Activated CD8-positive, alpha-beta memory T cell treated with anti-CD3 and anti-CD28 coated beads for 24 hours (primary cell): Measurements from ENCODE around the gene ADAMTS3.
"Not testable (repeated sequence)": the region's sequence is repeated elsewhere in the genome, so short reads cannot be mapped to it uniquely, and the experiment has no call there.

Source experiments
- DNase-seq: peaks from one replicate; pipeline ENCODE4 v3.0.0-alpha.2; 2020

The ADAMTS3 gene

DNA sequence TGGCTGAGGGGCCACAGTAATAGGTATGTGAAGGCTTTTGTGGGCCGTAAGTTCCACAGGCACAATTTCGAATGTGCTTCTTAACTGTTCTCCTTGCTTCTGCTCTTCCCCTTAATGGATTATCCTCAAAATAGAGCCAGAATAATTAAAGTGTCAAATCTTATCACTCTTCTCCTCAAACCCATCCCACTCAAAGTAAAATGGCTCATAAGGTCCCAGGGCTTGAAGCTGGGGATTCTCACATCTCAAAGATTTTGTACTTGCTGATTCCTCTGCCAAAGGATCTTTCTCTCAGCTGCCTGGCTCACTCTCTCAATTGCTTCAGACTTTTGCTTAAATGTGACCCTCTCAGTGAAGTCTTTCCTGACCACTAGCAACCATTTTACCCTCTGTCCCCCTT lies 16.6 kb downstream of the ADAMTS3 start:
- no peak for DNase-seq

DNA sequence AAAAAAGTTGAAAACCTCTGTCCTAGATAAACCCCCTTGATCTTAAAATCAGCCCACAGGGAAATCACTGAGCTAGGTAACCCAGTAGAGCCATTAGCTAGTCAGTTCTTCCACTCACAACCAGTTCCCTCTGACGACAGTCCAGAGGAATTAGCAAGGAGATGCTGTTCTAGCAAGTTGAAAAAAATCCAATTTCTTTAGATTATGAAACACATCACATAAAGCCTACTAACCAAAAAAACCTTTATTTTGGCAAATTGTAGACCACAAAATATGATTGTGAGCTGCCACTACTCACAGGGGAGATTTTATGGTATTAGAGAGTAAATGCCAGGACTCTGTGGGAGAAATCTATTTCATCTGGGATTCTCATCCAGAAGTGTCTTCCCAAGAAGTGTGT lies 22.6 kb downstream of the ADAMTS3 start:
- DNase-seq = no peak

DNA sequence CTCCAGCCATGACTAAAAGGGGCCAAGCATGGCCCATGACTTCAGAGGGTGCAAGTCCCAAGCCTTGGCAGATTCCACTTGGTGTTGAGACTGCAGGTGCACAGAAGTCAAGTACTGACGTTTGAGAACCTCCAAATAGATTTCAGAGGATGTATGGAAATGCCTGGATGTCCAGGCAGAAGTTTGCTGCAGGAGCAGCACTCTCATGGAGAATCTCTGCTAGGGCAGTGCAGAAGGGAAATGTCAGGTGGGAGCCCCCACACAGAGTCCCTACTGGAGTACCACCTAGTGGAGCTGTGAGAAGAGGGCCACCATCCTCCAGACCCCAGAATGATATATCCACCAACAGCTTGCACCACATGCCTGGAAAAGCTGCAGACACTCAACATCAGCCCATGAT lies 28.3 kb downstream of the ADAMTS3 start:
- not testable (repeated sequence) for DNase-seq

DNA sequence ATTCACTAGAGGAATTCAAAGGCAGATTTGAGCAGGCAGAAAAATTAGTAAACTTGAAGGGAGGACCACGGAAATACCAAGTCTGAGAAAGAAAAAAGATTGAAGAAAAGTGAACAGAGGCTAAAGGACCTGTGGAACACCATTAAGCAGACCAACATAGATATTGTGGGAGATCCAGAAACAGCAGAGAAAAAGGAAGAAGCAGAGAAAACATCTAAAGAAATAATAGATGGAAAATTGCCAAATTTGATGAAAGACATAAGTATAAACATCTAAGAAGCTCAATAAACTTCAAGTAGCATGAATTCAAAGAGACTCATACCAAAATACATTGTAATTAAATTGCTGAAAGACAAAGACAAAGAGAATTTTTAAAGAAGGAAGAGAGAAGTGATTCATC lies 31.0 kb downstream of the ADAMTS3 start:
- DNase-seq = no peak

DNA sequence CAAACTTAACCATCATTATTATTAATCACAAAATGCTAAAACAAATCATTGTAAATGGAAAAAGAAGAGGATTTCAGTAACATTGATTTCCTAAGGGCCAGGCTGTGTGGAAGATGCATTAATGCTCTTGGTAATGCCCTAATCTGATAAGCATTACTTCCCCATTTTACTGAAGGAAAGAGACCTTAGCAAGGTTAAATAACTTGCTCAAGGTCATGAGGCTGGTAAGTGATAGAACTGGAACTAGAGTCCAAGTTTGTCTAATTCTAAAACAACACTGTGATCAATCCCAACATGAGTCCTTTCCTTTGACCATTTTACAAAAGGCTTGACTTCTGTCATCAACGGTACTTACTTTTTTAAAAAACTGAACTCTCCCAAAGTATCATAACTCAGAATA lies 32.6 kb downstream of the ADAMTS3 start:
- no peak for DNase-seq

DNA sequence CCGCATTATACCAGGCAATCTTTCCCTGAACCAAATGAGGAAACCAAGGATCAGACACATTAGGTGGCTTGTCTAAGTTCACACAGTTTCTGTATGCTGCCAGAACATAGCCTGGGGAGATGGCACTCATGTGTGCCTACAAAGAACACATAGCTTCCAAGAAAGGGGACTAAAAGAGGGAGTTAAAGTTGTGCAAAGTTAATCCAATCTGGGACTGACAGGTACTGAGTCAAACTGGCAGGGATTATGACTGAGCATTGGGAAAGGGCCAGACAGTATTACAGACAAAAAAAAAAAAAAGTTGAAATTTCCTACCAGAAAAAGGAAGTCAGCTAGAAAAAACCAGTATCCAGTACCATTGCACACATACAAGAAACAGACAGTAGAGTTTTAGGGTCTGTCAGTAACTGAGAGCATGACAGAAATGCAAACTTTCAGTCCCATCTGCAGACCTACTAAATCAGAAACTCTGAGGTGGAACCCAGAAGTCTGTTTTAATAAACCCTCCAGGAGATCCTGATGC lies 37.2 kb downstream of the ADAMTS3 start:
- no peak for DNase-seq

DNA sequence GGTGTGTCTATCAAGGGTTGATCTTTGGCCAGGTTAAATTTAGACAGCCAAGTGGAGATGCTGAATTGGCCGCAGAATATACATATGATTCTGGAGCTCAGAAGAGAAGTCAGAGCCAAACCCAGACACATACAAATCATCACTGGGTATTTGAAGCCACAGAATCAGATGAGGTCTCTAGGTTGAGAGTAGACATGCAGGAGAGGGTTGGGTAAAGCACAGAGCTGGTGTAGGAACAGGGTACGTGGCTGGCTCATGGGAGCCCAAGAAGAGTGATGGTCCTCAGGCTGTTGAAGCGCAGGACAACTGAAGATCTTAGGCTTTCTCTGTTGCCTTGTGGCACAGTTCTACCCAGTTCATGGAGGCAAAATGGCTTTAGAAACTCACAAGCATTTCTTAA lies 37.7 kb downstream of the ADAMTS3 start:
- DNase-seq = no peak

DNA sequence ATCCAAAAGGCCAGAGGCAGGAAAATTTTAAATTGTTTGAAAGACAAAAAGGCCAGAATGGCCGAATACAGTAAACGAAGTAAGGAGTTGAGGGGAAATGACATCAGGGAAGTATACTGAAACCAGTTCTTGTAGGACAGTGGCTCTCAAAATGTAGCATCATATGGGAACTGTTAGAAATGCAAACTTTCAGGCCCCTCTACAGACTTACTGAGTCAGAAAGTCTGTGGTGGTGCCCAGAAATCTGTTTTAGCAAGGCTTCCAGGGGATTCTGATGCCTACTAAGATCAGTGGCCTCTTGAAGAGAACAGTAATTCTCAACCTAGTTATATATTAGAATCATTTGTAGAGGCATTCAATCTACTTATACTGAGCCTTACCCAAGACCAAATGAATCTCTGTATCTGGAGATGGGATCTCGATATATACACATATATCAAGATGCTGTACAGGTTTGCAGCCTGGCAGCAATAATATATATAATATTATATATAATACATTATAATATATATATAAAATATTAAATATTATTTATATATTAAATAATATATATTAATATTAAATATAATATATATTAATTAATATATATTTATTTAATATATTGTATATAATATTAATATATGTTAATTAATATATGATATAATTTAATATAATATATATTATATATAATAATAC lies 39.7 kb downstream of the ADAMTS3 start:
- DNase-seq = no peak

DNA sequence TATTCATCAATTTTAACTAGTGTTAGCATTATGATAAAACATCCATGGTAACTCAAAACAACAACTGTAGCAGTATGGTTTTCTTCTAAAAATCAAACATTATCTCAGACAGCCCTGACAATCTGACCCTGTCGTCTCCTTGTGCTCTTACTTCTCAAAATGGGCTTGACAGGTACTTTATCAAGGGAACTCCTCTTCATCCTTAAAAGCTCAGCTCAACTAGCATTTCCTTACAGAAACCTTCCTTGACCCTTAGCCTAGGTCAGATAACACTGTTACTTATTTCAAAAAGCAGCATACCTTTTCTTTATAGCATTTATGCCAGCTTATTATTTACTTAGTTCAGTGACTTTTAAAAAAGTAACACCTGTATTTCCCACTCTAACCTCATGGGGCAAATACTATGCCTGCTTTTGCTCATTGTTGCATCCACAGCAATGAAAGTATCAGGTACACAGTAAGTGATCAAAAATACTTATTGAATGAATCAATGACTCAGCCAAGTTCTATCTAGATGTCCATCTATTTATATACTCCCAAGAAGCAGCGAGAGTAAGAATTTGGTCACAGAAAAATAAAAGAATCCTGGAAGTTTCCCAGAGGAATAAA lies 41.9 kb downstream of the ADAMTS3 start:
- DNase-seq = no peak

DNA sequence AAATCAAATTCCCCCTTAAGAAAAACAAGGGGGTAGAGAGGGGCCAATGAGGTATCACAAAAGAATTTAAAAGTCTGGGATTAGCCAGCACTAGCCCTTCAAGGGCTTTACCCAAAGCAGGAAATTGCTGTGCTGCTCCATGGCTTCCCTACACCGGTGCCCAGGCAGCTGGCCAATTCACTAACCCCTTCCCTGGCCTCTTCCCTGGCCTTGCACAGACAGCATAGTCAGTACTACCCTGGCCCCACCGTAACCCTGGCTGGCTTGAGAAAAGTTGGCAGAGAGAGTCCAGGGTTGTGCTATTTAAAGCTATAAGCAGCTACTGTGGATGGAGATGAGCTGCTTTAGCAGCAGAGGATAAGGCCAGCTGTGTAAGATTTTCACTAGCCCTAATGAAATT lies 43.1 kb downstream of the ADAMTS3 start:
- DNase-seq = no peak

DNA sequence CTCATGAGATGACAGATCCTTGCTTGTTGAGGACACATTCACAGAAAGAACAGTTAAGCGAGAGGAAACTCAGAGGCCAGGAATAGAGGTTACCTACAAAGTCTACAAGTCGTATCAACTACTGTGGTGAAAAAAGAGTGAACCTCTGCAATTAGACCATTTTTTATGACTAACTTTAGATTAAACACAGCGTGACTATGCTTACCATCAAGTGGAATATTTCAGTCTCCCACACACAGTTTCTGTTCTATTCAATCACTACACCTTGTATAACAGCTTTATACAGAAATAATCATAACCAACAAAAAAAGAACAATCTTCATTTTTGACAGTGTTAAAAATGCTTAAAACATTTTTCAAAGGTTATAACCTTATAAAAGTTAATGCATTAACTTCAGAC lies 46.6 kb downstream of the ADAMTS3 start:
- DNase-seq = no peak

DNA sequence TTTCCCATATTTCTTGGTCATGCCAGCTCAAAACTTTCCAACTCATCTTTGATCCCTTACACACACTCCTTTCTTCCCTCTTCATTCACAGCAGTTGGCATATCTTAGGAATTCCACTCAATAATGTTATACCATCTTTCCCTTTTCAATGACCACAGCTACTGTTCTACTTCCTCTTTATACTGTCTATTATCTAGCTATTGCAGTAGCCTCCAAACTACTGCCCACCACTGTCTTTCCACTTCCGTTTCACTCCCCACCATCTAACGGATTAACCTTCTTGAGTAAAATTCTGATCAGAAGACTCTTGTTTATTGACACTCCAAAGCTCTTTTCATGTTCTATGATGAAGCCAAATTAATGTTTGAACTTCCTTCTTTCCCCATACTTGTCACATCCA lies 55.8 kb downstream of the ADAMTS3 start:
- DNase-seq = no peak

DNA sequence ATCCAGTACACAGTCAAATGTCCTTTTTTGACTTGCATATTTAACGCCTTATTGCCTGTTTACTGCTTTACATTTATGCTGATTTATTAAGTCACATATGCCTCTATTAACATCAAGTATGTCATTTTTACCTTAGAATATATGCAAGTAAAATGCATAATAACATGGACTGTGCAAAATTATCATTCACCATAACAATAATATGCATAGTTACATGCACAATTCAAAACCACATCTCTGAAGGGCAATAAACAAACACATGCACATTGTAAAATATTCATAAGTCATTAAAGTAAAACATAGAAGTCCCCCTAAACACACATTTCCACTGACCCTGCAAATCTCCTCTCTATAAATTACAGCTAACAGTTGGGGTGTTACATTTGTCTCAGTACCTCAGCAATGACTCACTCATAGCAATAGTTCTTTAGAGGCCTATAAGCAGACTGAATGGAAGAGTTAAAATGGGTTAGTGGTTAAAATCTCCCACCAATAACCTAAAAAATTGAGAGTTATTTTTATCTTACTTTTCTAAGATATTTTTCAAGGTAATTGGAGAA lies 61.1 kb downstream of the ADAMTS3 start:
- no peak for DNase-seq

DNA sequence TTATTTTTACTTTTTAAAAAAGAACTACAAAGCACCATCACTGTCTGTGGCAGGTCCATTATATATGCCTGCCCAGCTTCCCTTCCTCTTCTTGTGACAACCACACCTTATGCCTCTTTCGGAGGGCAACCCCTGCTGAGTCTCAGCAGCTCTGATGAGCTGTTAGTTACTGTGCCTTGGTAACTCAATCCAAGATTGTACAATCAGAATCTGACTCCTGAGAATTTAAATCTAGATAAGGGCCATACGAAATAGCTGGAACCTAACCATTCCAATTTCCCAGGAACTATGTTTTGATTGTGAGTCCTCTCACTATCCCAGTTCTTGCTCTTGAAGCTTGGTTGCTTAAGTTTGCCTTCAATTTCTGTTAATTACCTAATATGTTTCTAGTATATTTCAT lies 61.9 kb downstream of the ADAMTS3 start:
- no peak for DNase-seq

DNA sequence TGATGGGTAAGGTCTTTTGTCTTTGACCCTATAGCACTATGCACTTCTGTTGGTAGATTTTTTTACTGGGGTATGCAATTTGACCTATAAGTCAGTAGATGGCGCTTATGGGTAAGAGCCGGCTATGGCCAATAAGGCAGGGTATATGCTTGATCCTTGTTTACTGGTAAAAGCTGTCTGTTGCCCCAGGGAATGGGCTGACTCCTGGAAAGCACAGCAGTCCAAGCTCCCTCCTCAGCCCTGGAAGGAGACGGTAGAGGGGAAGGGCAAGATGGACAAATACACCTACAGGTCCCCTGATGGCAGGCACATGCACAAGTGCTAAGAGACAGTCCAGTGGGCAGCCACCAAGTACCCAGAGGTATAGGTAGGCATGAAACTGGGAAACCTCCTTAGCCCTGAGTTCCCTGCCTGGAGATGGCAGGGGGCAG lies 63.7 kb downstream of the ADAMTS3 start:
- no peak for DNase-seq

DNA sequence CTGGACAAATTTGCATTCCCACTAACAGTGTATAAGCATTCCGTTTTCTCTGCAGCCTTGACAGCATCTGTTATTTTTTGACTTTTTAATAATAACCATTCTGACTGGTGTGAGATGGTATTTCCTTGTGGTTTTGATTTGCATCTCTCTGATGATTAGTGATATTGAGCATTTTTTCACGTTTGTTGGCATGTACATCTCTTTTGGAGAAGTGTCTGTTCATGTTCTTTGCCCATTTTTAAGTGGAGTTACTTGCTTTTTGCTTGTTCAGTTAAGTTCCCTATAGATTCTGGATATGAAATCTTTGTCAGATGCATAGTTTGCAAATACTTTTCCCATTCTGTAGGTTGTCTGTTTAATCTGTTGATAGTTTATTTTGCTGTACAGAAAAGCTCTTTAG lies 68.8 kb downstream of the ADAMTS3 start:
- DNase-seq = no peak

DNA sequence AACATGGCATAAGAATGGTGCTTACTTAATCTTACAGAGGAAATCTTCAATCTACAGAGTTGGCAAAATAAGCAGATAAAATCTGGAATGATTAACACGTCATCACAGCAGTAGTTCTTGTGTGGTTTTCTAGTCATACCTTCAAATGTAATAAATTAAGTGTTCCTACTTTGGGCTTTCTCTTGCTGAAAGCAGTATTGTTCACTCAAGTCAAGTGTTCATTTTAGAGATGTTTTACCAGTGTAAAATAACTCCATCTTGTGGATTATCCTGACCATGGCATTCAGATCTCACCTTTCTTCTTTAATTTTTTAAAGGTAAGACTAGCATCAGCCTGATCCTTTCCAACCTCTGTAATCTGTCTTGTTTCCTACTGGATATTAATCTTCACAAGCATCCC lies 72.9 kb downstream of the ADAMTS3 start:
- no peak for DNase-seq

DNA sequence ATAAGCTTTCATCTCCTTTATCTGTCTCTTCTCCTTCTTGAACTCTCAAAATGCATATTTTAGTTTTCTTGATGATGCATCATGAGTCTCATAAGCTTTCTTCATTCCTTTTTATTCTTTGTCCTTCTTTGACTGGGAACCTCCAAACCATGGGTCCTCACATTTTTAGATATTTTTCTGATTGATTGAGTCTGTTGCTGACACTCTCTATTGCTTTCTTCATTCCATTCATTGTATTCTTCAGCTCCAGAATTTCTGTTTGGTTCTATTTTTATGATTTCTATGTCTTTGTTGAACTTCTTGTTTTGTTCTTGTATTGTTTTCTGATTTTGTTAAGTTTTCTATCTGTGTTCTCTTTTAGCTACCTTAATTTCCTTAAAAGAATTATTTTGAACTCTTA lies 74.9 kb downstream of the ADAMTS3 start:
- DNase-seq = no peak

DNA sequence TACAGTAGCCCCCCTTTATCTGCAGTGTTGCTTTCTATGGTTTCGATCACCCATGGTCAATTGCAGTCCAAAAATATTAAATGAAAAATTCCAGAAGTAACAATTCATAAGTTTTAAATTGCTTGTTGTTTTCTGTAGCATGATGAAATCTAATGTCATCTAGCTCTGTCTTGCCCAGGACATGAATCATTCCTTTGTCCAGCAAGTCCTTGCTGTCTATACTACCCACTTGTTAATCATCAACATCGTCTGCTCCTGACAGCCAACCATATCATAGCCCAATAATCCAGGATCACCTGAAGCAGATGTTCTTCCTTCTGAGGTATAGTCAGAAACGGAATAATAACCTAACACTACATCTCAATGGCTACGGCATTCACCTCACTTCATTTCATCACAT lies 79.8 kb downstream of the ADAMTS3 start:
- DNase-seq = no peak

DNA sequence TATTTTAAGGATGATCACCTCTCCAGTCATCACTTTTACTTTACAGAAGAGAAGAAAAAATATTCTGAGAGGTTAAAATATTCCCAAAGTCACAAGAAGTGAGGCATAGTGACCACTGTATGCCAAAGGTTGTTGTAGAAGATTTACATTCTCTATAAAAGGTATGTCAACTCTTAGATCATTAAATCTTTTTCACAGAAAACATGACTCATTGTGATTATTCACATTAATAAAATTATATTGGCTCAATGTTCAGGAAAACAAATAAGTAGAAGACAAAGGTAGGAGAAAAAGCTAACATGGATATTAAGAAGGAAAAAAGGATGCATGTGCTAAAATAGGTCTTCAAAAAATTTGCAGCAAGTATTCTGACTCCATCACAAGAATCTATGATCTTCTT lies 82.0 kb downstream of the ADAMTS3 start:
- no peak for DNase-seq

DNA sequence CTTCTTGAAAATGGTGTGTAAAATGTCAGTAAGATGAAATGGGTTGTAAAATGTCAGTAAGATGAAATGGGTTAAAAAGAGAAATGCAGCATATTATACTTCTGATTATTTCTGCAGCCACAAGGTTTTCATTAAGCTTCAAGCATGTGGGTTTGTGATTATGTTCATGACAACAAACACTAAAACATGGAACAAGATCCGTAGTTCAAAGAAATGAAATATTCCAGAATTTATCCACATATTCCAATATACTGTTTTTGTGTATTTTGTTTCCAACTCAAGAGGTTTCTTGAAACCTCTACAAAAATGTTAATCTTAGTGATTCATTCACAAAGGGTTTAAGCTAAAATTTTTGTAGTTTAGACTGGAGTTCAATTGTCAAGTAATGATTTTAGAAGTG lies 84.0 kb downstream of the ADAMTS3 start:
- no peak for DNase-seq

DNA sequence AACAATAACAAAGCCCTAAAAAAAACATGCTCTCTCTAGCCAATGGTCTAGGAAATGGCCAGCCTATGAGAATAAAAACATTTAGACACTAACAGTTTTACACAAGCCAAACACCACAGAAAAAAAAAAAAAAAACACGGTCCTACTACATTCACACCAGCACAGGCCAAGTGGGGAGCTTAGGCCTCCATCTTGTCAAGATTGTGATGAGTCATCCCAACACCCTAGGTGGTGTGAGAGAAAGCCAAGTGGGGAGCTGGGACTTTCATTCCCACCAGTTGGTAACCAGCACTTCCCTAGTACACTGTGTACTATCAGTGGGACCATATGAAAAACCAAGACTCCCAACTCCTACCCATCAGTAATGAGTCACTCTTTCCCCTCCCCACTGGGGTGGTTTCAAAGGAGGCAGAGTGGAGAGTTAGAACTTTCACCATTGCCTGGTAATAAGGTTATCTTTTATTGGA lies 95.6 kb downstream of the ADAMTS3 start:
- no peak for DNase-seq

DNA sequence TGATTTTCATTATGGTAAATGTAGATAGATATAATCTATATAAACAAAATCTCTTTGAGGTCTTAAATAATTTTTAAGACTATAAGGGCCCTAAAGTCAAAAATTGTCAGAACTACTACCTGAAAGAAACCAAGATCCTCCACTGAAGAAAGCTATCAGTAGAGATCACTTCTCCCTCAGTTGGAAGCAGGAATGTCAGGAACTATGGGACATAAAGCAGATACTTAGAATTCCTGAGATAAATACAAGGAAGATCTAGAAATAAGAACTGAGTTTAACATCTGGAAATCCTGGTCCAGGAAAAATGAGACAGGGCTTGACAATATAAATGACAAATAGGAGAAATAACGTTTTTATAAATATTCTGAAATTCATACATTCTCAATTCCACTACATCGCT lies 97.2 kb downstream of the ADAMTS3 start:
- no peak for DNase-seq

DNA sequence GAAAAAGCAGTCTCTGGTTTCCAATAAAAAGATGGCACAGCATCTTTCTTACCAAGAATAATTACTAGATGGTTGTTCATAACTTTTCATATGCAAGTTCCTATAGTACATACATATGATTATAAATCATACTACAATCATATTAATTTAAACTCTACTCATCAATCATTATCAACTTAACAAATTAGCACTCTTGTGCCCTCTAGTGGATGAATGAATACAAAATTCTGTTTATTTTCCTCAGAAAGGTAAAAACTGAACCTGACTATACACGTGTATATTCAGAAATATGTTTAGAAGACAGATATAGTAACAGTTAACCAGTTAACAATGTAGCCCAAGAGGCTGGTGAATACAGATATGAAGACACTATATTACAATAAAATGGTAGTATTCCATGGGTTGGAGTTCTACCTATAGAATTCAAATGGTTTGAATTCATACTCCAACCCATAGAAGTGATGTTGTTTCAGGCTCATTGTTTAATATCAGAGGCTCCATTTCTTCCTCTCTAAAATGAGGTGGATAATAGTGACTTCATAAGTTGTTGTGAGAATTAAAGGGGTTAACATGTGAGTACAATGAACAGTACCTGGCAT lies 100.0 kb downstream of the ADAMTS3 start:
- no peak for DNase-seq
